Gastroesophageal sphincter (tissue), 4 donors: Measurements from ENCODE around the gene PATJ. TPM values are rescaled to one million over a fixed set of nuclear protein-coding genes. Genes with fewer than 3 reads are reported as not detected.
A peak's percentile ranks its signal among the peaks of the same experiment; 100 is the strongest.

Experiments
- ATAC-seq: fragments of 150-250 bp; one replicate; pipeline ENCODE4 v1.9.1; 2016; ENCODE audit warnings: mild to moderate bottlenecking, moderate library complexity
- H3K27ac ChIP-seq, 4 donors: fragments of 200-600 bp; sonication (generic) in 3 of 4; 1 replicate in 3 of 4; 2 replicates in 1 of 4; pipeline ENCODE4 v1.5.1; 2016 to 2019
- H3K27me3 ChIP-seq: fragments of 200-600 bp; sonication (generic); one replicate; pipeline ENCODE4 v1.5.1; 2019
- H3K36me3 ChIP-seq, 2 donors: fragments of 200-600 bp; sonication (generic); one replicate each; pipeline ENCODE4 v1.5.1; 2019; ENCODE audit warnings: control low read depth in 1 of 2
- H3K4me1 ChIP-seq, 3 donors: fragments of 200-600 bp; sonication (generic); 1 replicate in 2 of 3; 2 replicates in 1 of 3; pipeline ENCODE4 v1.5.1; 2016 to 2019; ENCODE audit warnings: control low read depth in 2 of 3
- H3K4me3 ChIP-seq, 2 donors: fragments of 200-600 bp; sonication (generic); one replicate each; pipeline ENCODE4 v1.5.1; 2019; ENCODE audit warnings: mild to moderate bottlenecking in 1 of 2, moderate library complexity in 1 of 2
- H3K9me3 ChIP-seq, 3 donors: fragments of 200-600 bp; sonication (generic); one replicate each; pipeline ENCODE4 v1.5.1; 2017 to 2019; ENCODE audit warnings: control low read depth in 2 of 3
- EP300 ChIP-seq: sonication (generic); formaldehyde crosslinking; IDR thresholded peaks from one replicate; pipeline ENCODE4 v1.6.1; 2017; ENCODE audit warnings: antibody characterized with exemption, mild to moderate bottlenecking
- POLR2A ChIP-seq, 2 donors: fragments of 450-650 bp; IDR thresholded peaks; one replicate each; pipeline ENCODE4 v1.6.1; 2017; ENCODE audit warnings: antibody characterized with exemption in 2 of 2, mild to moderate bottlenecking in 2 of 2, moderate library complexity in 1 of 2
- POLR2AphosphoS5 ChIP-seq: sonication (generic); formaldehyde crosslinking; IDR thresholded peaks from one replicate; pipeline ENCODE4 v1.6.1; 2017; ENCODE audit warnings: antibody characterized with exemption
- WGBS, 2 donors: methylation state at CpG; one replicate each; pipeline ENCODE4 v1.1.5; 2018; ENCODE audit warnings: low coverage in 1 of 2; 5-methylcytosine and 5-hydroxymethylcytosine counted together
- total RNA-seq, 4 donors: library from RNA; depleted of rRNA; stranded (reverse); fragments of >200 nt; gene quantifications; one replicate each; pipeline ENCODE4 v1.1.0, GENCODE V29; 2016
- TF ChIP-seq, protein P1 (sequence below), 4 experiments: fragments of 200-600 bp in 2 of 4; fragments of 450-650 bp in 2 of 4; sonication (generic) in 1 of 4; IDR thresholded peaks; one replicate each; pipeline ENCODE4 v1.5.1; 2017 to 2019; ENCODE audit warnings: antibody characterized with exemption in 4 of 4, mild to moderate bottlenecking in 2 of 4, moderate library complexity in 2 of 4

PATJ gene
- total RNA-seq, 4 donors from 2014 or later: 34.8 to 59.0 (median 37.1) TPM

DNA sequence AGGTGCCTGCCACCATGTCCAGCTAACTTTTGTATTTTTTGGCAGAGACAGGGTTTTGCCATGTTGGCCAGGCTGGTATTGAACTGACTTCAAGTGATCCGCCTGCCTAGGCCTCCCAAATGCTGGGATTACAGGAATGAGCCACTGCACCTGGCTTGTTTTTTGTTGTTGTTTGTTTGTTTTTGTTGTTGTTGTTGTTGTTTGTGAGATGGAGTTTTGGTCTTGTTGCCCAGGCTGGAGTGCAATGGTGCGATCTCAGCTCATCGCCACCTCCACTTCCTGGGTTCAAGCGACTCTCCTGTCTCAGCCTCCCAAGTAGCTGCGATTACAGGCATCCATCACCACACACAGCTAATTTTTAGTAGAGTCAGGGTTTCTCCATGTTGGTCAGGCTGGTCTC lies 445.3 kb downstream of the PATJ start:
- WGBS, 2 donors: 98 to 100% methylated on average over 1 to 5 of the region's 5 CpGs
- no peak overlapping the region for H3K4me3 ChIP-seq
- TF ChIP-seq POLR2AphosphoS5: no peak
- TF ChIP-seq, protein P1, sequence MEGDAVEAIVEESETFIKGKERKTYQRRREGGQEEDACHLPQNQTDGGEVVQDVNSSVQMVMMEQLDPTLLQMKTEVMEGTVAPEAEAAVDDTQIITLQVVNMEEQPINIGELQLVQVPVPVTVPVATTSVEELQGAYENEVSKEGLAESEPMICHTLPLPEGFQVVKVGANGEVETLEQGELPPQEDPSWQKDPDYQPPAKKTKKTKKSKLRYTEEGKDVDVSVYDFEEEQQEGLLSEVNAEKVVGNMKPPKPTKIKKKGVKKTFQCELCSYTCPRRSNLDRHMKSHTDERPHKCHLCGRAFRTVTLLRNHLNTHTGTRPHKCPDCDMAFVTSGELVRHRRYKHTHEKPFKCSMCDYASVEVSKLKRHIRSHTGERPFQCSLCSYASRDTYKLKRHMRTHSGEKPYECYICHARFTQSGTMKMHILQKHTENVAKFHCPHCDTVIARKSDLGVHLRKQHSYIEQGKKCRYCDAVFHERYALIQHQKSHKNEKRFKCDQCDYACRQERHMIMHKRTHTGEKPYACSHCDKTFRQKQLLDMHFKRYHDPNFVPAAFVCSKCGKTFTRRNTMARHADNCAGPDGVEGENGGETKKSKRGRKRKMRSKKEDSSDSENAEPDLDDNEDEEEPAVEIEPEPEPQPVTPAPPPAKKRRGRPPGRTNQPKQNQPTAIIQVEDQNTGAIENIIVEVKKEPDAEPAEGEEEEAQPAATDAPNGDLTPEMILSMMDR (IDR thresholded peaks at IDR 0.05): no peak
- no peaks in the 10 kb centered on the region for H3K36me3 ChIP-seq
- H3K27me3 ChIP-seq: peaks cover 5% of the 10 kb centered on the region
- ATAC-seq: no peak
- H3K4me1 ChIP-seq: no peaks in the 10 kb centered on the region
- H3K9me3 ChIP-seq: no peaks in the 10 kb centered on the region
- H3K27ac ChIP-seq: no peak overlapping the region

DNA sequence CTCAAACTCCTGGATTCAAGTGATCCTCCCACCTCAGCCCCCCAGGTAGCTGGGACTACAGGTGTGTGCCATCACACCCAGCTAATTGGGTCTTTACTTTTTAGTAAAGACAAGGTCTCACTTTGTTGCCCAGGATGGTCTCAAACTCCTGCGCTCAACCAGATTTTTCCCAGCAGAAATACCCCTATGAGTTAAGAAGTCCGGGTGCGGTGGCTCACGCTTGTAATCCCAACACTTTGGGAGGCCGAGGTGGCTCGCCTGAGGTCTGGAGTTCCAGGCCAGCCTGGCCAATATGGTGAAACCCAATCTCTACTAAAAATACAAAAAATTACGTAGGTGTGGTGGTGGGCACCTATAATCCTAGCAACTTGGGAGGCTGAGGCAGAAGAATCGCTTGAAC lies 445.8 kb downstream of the PATJ start:
- H3K9me3 ChIP-seq: no peaks in the 10 kb centered on the region
- WGBS, 2 donors: 93 to 100% methylated on average over 3 of the region's 8 CpGs
- no peaks in the 10 kb centered on the region for H3K36me3 ChIP-seq
- H3K27ac ChIP-seq: no peak overlapping the region
- no peak for ATAC-seq
- H3K4me1 ChIP-seq: no peaks in the 10 kb centered on the region
- no peak overlapping the region for H3K4me3 ChIP-seq
- TF ChIP-seq, protein P1 (IDR thresholded peaks at IDR 0.05): no peak
- TF ChIP-seq EP300 (no peak), POLR2A (IDR thresholded peaks at IDR 0.05) (no peak), POLR2AphosphoS5 (no peak)
- H3K27me3 ChIP-seq: peaks cover 11% of the 10 kb centered on the region

DNA sequence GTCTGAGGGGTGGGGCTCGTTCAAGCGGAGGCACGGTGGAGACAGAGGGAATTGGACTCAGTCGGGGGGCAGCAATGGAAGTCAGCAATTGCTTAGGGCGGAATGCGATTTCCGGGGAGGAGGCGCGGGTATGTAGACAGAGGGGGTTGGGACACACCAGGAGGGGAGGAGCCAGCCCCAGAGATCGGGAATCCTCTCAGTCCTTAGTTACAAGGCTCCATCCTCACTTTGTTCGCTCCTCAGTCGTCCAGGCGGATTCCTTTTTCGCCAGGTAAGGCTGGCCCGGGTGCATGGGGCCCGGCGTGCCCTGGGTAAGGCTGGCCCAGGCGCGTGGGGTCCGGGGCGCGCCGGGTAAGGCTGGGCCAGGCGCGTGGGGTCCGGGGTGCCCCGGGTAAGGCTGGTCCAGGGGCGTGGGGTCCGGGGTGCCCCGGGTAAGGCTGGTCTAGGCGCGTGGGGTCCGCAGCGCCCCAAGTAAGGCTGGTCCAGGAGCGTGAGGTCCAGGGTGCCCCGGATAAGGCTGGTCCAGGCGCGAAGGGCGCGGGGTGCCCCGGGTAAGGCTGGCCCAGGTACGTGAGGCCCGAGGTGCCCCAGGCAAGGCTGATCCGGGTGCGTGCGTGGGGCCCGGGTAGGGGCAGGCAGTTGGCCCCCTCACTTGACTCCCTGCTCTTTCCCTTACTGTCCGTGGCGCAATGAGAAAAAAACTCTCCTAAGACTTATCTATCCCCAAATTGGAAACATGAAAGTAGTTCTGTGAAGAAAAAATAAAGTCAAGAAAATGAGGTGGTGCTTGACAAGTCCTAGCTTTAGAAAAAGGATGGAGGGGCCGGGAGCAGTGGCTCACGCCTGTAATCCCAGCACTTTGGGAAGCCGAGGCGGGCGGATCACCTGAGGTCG lies 452.6 kb downstream of the PATJ start, which contains the start of gene L1TD1:
L1TD1 (plus strand) TSS at position 199 of the 894 bp plus-strand sequence. CDS start 11,780 bp downstream, outside the sequence.
- 6 to 11% methylated on average over 6 to 15 of the region's 55 CpGs for WGBS, 2 donors

DNA sequence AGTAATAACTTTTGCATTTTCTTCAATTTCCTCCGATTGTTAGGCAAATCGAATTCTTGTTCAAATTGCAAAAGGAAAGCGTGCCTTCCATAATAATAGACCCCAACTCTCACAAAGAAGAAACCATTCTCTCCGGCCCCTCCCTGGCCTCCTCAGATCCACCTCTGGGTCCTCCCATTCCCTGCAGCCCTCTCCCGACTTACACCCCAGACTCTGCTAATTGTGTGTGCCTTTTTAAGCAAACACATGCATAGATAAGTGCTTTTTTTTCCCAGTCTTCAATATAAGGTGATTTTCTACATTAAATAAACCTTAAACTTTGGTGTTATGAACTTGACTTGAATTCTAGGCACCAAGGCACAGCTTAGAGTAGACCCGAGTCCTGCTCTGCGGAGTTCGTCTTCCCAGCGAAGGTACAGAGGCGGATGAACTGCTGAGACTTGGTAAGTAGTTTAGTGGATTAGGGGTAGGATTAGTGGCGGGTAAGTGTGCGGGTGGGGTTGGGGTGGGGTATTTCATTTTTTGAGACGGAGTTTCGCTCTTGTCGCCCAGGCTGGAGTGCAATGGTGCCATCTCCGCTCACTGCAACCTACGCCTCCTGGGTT lies 453.9 kb downstream of the PATJ start:
- no peak for ATAC-seq
- Histone ChIP-seq H3K4me3 (no peak overlapping the region), H3K27ac (no peak overlapping the region), H3K27me3 (peaks cover 52% of the 10 kb centered on the region), H3K4me1 (peaks cover 0 to 5% (median 0%) of the 10 kb centered on the region in 3 donors), H3K36me3 (no peaks in the 10 kb centered on the region), H3K9me3 (peaks cover 0 to 4% (median 0%) of the 10 kb centered on the region in 3 donors)
- TF ChIP-seq POLR2A (IDR thresholded peaks at IDR 0.05) (no peak), POLR2AphosphoS5 (no peak), EP300 (no peak)
- TF ChIP-seq, protein P1 (IDR thresholded peaks at IDR 0.05): no peak
- WGBS, 2 donors: 74 to 83% methylated on average over 7 to 16 of the region's 17 CpGs

More for the DNA sequence above, 452.6 kb downstream of the PATJ start, which contains the start of gene L1TD1:
- H3K36me3 ChIP-seq: no peaks in the 10 kb centered on the region
- peaks cover 0 to 4% (median 0%) of the 10 kb centered on the region in 3 donors for H3K9me3 ChIP-seq
- TF ChIP-seq POLR2A (IDR thresholded peaks at IDR 0.05): no peak
- peak; percentile 28 for ATAC-seq
- H3K27ac ChIP-seq: no peak within 1 kb of the TSS
- H3K4me3 ChIP-seq: peak within 1 kb of the TSS in 1 of 2 donors; percentile 28
- H3K4me1 ChIP-seq: peaks cover 0 to 5% (median 0%) of the 10 kb centered on the region in 3 donors
- peaks cover 52% of the 10 kb centered on the region for H3K27me3 ChIP-seq

DNA sequence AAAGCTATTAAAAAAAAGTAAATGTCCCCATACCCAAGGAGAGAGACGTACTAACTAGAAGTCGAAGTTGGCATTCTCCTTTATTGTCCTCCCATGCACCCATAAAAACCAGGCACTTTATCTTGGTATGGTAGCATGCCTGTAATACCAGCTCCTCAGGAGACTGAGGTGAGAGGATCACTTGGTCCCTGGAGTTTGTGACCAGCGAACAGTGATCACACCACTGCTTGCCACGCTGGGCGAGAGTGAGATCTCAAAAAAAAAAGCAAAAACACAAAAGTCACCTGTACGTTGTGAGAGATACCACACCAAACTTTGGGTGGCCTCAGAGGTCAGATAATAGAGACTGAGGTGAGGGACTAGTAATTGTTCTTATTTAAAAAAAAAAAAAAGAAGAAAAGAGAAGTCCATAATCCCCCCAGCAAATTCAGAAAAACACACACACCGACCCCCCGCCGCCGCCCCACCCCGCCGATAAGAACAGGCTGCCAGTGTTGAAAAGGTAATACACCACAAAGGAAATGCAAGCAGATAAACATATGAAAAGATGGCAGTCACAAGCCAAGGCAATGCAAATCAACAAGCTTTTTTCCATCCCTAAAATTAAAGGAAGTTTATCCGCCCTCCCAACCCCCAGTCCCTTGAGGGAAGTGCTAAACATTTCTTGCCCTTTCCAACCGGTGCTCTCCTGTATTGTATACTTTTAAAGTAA lies 455.9 kb downstream of the PATJ start:
- H3K27me3 ChIP-seq: peaks cover 43% of the 10 kb centered on the region
- no peak overlapping the region for H3K4me3 ChIP-seq
- 23 to 49% methylated on average over 3 to 12 of the region's 14 CpGs for WGBS, 2 donors
- H3K9me3 ChIP-seq: peaks cover 0 to 4% (median 0%) of the 10 kb centered on the region in 3 donors
- no peak overlapping the region for H3K27ac ChIP-seq
- peaks cover 0 to 5% (median 0%) of the 10 kb centered on the region in 3 donors for H3K4me1 ChIP-seq
- no peak for ATAC-seq
- TF ChIP-seq, protein P1 (IDR thresholded peaks at IDR 0.05): no peak
- TF ChIP-seq POLR2A (IDR thresholded peaks at IDR 0.05) (no peak), POLR2AphosphoS5 (no peak), EP300 (no peak)
- no peaks in the 10 kb centered on the region for H3K36me3 ChIP-seq
